ENCODE results near the gene RAC2.

Gene RAC2

GRCh38 chr22:37178350-37179125 lies 65.5 kb downstream of the RAC2 start:
- no peak for DNase-seq (ENCODE audit: low read depth in 2 of 2, low spot score in 1 of 2)

- no peak for DNase-seq (ENCODE audit: low read depth in 2 of 2, low spot score in 1 of 2)
Measured at GRCh38 chr22:37177755-37178154, 66.3 kb downstream of the RAC2 start.

- DNase-seq (ENCODE audit: low read depth in 2 of 2, low spot score in 1 of 2): no peak
Measured at GRCh38 chr22:37177221-37177620, 66.8 kb downstream of the RAC2 start.

GRCh38 chr22:37176464-37177061 lies 67.5 kb downstream of the RAC2 start:
- no peak for DNase-seq (ENCODE audit: low read depth in 2 of 2, low spot score in 1 of 2)

- no peak for DNase-seq (ENCODE audit: low read depth in 2 of 2, low spot score in 1 of 2)
Measured at GRCh38 chr22:37175414-37176281, 68.4 kb downstream of the RAC2 start.

Data from stimulated activated CD8-positive, alpha-beta memory T cell treated with anti-CD3 and anti-CD28 coated beads, Interleukin-4, amount 100 ng/mL, for 4 hours (primary cell).